ENCODE results near the gene NR4A1. TPM values are rescaled to one million over a fixed set of nuclear protein-coding genes. Genes with fewer than 3 reads are reported as not detected.

Gene NR4A1
- total RNA-seq, 1 experiment from 2014 or later, result 90.7 TPM

- Histone ChIP-seq H3K4me1 (ENCODE audit: insufficient read depth, low read length) (peaks cover 21% of the 10 kb centered on the region), H3K27ac (ENCODE audit: low read length) (no peak overlapping the region), H3K27me3 (ENCODE audit: low read length) (no peaks in the 10 kb centered on the region), H2AFZ (ENCODE audit: low read length) (no peak overlapping the region), H3F3A (ENCODE audit: low read length, unreplicated experiment) (no peaks in the 10 kb centered on the region), H3K79me2 (ENCODE audit: low read length) (peaks cover 61% of the 10 kb centered on the region), H4K20me1 (ENCODE audit: low read length) (peaks cover 22% of the 10 kb centered on the region), H3K4me3 (ENCODE audit: low read length) (no peak overlapping the region), H3K36me3 (ENCODE audit: low read depth, low read length) (peaks cover 37% of the 10 kb centered on the region), H3K9me3 (ENCODE audit: low read length) (no peaks in the 10 kb centered on the region), H3K4me2 (ENCODE audit: low read length) (no peak overlapping the region), H3K9ac (ENCODE audit: low read length) (no peak overlapping the region), H3K9me2 (replicated peaks; ENCODE audit: low read length) (no peaks in the 10 kb centered on the region)
- no peak for DNase-seq
- CTCF ChIA-PET, result no interaction called here
- BruUV-seq (replicated peaks), result no TSS peak
- POLR2A ChIA-PET (ENCODE audit: unreplicated experiment), result no interaction called here
- intact Hi-C loops (cut with micrococcal nuclease), result no loop called here
- ATAC-seq, result no peak
- TF ChIP-seq EZH2 (IDR thresholded peaks at IDR 0.05; ENCODE audit: low read length, unreplicated experiment), result no peak
Measured at GRCh38 chr12:52076811-52077210, 25.6 kb downstream of the NR4A1 start.

DNA sequence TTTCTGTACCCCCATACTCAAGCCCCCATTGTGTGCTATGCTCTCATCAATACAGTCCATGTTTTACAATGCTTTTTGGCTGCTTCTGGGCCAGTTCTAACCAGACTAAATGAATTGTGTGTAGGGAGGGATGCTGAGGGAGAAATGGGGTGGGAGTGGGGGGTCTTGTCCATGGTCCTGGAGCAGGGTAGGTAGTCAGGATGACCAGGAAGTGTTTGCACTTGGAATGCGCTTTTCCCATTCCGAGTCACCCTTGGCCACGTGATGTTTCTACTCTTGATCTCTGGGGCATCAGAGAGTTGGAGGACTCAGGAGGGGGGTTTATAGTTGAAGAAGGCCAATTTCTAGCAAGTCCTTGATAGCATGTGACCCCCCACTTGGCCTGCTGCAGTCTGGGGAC lies 27.0 kb downstream of the NR4A1 start:
- Histone ChIP-seq H3K27ac (ENCODE audit: low read length) (no peak overlapping the region), H3K9ac (ENCODE audit: low read length) (no peak overlapping the region), H3K4me3 (ENCODE audit: low read length) (no peak overlapping the region), H3K9me2 (replicated peaks; ENCODE audit: low read length) (no peaks in the 10 kb centered on the region), H3F3A (ENCODE audit: low read length, unreplicated experiment) (no peaks in the 10 kb centered on the region), H3K4me1 (ENCODE audit: insufficient read depth, low read length) (peaks cover 21% of the 10 kb centered on the region), H2AFZ (ENCODE audit: low read length) (no peak overlapping the region), H3K9me3 (ENCODE audit: low read length) (no peaks in the 10 kb centered on the region), H4K20me1 (ENCODE audit: low read length) (peaks cover 11% of the 10 kb centered on the region), H3K4me2 (ENCODE audit: low read length) (no peak overlapping the region), H3K27me3 (ENCODE audit: low read length) (no peaks in the 10 kb centered on the region), H3K79me2 (ENCODE audit: low read length) (peaks cover 46% of the 10 kb centered on the region), H3K36me3 (ENCODE audit: low read depth, low read length) (peaks cover 33% of the 10 kb centered on the region)
- intact Hi-C loops (cut with micrococcal nuclease), result no loop called here
- DNase-seq (no peak), ATAC-seq (no peak)
- no TSS peak for BruUV-seq (replicated peaks)
- TF ChIP-seq EZH2phosphoT487 (IDR thresholded peaks at IDR 0.05; ENCODE audit: borderline replicate concordance, low read length) (no peak), EZH2 (IDR thresholded peaks at IDR 0.05; ENCODE audit: low read length, unreplicated experiment) (no peak)
- TF ChIP-seq, protein P1, sequence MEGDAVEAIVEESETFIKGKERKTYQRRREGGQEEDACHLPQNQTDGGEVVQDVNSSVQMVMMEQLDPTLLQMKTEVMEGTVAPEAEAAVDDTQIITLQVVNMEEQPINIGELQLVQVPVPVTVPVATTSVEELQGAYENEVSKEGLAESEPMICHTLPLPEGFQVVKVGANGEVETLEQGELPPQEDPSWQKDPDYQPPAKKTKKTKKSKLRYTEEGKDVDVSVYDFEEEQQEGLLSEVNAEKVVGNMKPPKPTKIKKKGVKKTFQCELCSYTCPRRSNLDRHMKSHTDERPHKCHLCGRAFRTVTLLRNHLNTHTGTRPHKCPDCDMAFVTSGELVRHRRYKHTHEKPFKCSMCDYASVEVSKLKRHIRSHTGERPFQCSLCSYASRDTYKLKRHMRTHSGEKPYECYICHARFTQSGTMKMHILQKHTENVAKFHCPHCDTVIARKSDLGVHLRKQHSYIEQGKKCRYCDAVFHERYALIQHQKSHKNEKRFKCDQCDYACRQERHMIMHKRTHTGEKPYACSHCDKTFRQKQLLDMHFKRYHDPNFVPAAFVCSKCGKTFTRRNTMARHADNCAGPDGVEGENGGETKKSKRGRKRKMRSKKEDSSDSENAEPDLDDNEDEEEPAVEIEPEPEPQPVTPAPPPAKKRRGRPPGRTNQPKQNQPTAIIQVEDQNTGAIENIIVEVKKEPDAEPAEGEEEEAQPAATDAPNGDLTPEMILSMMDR (conservative IDR thresholded peaks at IDR 0.05; ENCODE audit: low read depth, low read length), result no peak
- POLR2A ChIA-PET (ENCODE audit: unreplicated experiment), result no interaction called here
- CTCF ChIA-PET, result no interaction called here

- H3K4me1 ChIP-seq (ENCODE audit: insufficient read depth, low read length), result peaks cover 10% of the 10 kb centered on the region
- H3K27me3 ChIP-seq (ENCODE audit: low read length), result no peaks in the 10 kb centered on the region
- DNase-seq (no peak), ATAC-seq (no peak)
- CTCF ChIA-PET, result no interaction called here
- POLR2A ChIA-PET (ENCODE audit: unreplicated experiment), result no interaction called here
- no peaks in the 10 kb centered on the region for H3F3A ChIP-seq (ENCODE audit: low read length, unreplicated experiment)
- H3K9ac ChIP-seq (ENCODE audit: low read length), result no peak within 1 kb of the TSS
- H3K27ac ChIP-seq (ENCODE audit: low read length), result no peak within 1 kb of the TSS
- TF ChIP-seq, protein P1 (conservative IDR thresholded peaks at IDR 0.05; ENCODE audit: low read depth, low read length), result no peak
- no peak for TF ChIP-seq EZH2 (IDR thresholded peaks at IDR 0.05; ENCODE audit: low read length, unreplicated experiment)
- no peak for TF ChIP-seq EZH2phosphoT487 (IDR thresholded peaks at IDR 0.05; ENCODE audit: borderline replicate concordance, low read length)
- H3K36me3 ChIP-seq (ENCODE audit: low read depth, low read length), result peaks cover 20% of the 10 kb centered on the region
- no peaks in the 10 kb centered on the region for H3K9me3 ChIP-seq (ENCODE audit: low read length)
- no peaks in the 10 kb centered on the region for H3K9me2 ChIP-seq (replicated peaks; ENCODE audit: low read length)
- H3K4me3 ChIP-seq (ENCODE audit: low read length), result no peak within 1 kb of the TSS
- no peak within 1 kb of the TSS for H3K4me2 ChIP-seq (ENCODE audit: low read length)
- intact Hi-C loops (cut with micrococcal nuclease), result loop anchor here (5.0 kb wide), 1 partner anchor 38 kb away; no protein-coding TSS in a partner anchor
- no peak within 1 kb of the TSS for H2AFZ ChIP-seq (ENCODE audit: low read length)
- BruUV-seq (replicated peaks), result no TSS peak
- H3K79me2 ChIP-seq (ENCODE audit: low read length), result peaks cover 31% of the 10 kb centered on the region
- peaks cover 10% of the 10 kb centered on the region for H4K20me1 ChIP-seq (ENCODE audit: low read length)
Measured at GRCh38 chr12:52079576-52080402, 28.5 kb downstream of the NR4A1 start, which contains the start of gene SMIM41. SMIM41 (plus strand) TSS chr12:52079704; CDS start chr12:52079780, 76 bp downstream.
